SK-N-SH (cell line): ENCODE results near the gene CCDC9.
"Not testable (repeated sequence)": the region's sequence is repeated elsewhere in the genome, so short reads cannot be mapped to it uniquely, and the experiment has no call there.

ENCODE experiments used
- CTCF ChIP-seq: fragments of 200-600 bp; sonication (generic); IDR thresholded peaks from 2 replicates; pipeline ENCODE4 v1.6.1; 2017; ENCODE audit warnings: antibody characterized with exemption, mild to moderate bottlenecking, moderate library complexity
- EP300 ChIP-seq, 2 experiments: IDR thresholded peaks; 2 replicates each; pipeline versions ENCODE4 v1.4.0 to v1.6.1; 2012; ENCODE audit warnings: borderline replicate concordance in 1 of 2, low read depth in 1 of 2, low read length in 1 of 2
- EZH2phosphoT487 ChIP-seq: fragments of 200-600 bp; sonication (generic); IDR thresholded peaks from 2 replicates; pipeline ENCODE4 v1.6.1; 2017; ENCODE audit warnings: low read depth, mixed run types, mild to moderate bottlenecking, antibody characterized with exemption, moderate library complexity, borderline replicate concordance
- FOXM1 ChIP-seq: IDR thresholded peaks from 2 replicates; pipeline ENCODE4 v1.4.0; 2012; ENCODE audit warnings: low read depth, mild to moderate bottlenecking
- GABPA ChIP-seq: IDR thresholded peaks from 2 replicates; pipeline ENCODE4 v1.4.0; 2012; ENCODE audit warnings: low read depth, mild to moderate bottlenecking
- MXI1 ChIP-seq: IDR thresholded peaks from 2 replicates; pipeline ENCODE4 v1.6.1; 2012; ENCODE audit warnings: mild to moderate bottlenecking, low read depth, low read length, improper control_type of control experiment
- RAD21 ChIP-seq: IDR thresholded peaks from 2 replicates; pipeline ENCODE4 v1.6.1; 2012; ENCODE audit warnings: mild to moderate bottlenecking, low read length
- SIN3A ChIP-seq: IDR thresholded peaks from 2 replicates; pipeline ENCODE4 v1.6.1; 2012; ENCODE audit warnings: low read depth, mild to moderate bottlenecking, low read length, moderate library complexity, borderline replicate concordance
- TEAD4 ChIP-seq: IDR thresholded peaks from 2 replicates; pipeline ENCODE4 v1.4.0; 2012; ENCODE audit warnings: mild to moderate bottlenecking, borderline replicate concordance; ENCODE audit not compliant: insufficient read depth
- YY1 ChIP-seq: IDR thresholded peaks from 2 replicates; pipeline ENCODE4 v1.4.0; 2012; ENCODE audit warnings: low read depth, mild to moderate bottlenecking
- TF ChIP-seq, protein P1 (sequence below): fragments of 150-350 bp; IDR thresholded peaks from 2 replicates; pipeline ENCODE4 v1.6.1; 2017; ENCODE audit warnings: antibody characterized with exemption, low read length, low read depth, borderline replicate concordance
- TF ChIP-seq, protein P2 (sequence below): IDR thresholded peaks from 2 replicates; pipeline ENCODE4 v1.6.1; 2012; ENCODE audit warnings: mild to moderate bottlenecking, low read depth, low read length, moderate library complexity

DNA sequence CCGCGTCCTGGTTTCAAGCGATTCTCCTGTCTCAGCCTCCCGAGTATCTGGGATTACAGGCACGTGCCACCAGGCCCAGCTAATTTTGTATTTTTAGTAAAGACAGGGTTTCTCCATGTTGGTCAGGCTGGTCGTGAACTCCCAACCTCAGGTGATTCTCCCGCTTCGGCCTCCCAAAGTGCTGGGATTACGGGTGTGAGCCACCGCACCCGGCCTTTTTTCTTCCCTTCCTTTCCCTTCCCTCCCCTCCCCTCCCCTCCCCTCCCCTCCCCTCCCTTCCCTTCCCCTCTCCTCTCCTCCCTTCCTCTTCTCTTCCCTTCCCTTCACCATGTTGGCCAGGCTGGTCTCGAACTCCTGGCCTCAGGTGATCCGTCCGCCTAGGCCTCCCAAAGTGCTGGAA lies 44.5 kb downstream of the CCDC9 start:
- TF ChIP-seq EZH2phosphoT487; RAD21; CTCF; YY1; GABPA; MXI1; FOXM1; SIN3A; EP300 (IDR thresholded peaks at IDR 0.05; ENCODE audit: borderline replicate concordance in 1 of 2, low read depth in 1 of 2, low read length in 1 of 2); TEAD4: not testable (repeated sequence)
- TF ChIP-seq, protein P1, sequence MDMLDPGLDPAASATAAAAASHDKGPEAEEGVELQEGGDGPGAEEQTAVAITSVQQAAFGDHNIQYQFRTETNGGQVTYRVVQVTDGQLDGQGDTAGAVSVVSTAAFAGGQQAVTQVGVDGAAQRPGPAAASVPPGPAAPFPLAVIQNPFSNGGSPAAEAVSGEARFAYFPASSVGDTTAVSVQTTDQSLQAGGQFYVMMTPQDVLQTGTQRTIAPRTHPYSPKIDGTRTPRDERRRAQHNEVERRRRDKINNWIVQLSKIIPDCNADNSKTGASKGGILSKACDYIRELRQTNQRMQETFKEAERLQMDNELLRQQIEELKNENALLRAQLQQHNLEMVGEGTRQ = not testable (repeated sequence)
- TF ChIP-seq, protein P2, sequence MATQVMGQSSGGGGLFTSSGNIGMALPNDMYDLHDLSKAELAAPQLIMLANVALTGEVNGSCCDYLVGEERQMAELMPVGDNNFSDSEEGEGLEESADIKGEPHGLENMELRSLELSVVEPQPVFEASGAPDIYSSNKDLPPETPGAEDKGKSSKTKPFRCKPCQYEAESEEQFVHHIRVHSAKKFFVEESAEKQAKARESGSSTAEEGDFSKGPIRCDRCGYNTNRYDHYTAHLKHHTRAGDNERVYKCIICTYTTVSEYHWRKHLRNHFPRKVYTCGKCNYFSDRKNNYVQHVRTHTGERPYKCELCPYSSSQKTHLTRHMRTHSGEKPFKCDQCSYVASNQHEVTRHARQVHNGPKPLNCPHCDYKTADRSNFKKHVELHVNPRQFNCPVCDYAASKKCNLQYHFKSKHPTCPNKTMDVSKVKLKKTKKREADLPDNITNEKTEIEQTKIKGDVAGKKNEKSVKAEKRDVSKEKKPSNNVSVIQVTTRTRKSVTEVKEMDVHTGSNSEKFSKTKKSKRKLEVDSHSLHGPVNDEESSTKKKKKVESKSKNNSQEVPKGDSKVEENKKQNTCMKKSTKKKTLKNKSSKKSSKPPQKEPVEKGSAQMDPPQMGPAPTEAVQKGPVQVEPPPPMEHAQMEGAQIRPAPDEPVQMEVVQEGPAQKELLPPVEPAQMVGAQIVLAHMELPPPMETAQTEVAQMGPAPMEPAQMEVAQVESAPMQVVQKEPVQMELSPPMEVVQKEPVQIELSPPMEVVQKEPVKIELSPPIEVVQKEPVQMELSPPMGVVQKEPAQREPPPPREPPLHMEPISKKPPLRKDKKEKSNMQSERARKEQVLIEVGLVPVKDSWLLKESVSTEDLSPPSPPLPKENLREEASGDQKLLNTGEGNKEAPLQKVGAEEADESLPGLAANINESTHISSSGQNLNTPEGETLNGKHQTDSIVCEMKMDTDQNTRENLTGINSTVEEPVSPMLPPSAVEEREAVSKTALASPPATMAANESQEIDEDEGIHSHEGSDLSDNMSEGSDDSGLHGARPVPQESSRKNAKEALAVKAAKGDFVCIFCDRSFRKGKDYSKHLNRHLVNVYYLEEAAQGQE = not testable (repeated sequence)
